H9 (cell line): ENCODE measurements around the gene DNAJC5. TPM values are rescaled to one million over a fixed set of nuclear protein-coding genes. Genes with fewer than 3 reads are reported as not detected.

Source experiments
- DNase-seq: peaks from one replicate; pipeline ENCODE4 v3.0.0-alpha.2; 2017
- H2AFZ ChIP-seq: one replicate; pipeline ENCODE4 v1.6.1; 2013; ENCODE audit warnings: mild to moderate bottlenecking, low read length, control low read depth, moderate library complexity
- H2AK5ac ChIP-seq: 2 replicates; pipeline ENCODE4 v1.6.1; 2013; ENCODE audit warnings: low read length, control low read depth, mixed read lengths; ENCODE audit not compliant: insufficient read length
- H2BK120ac ChIP-seq: one replicate; pipeline ENCODE4 v1.6.1; 2013; ENCODE audit warnings: low read depth, mild to moderate bottlenecking, low read length, control low read depth, inconsistent platforms; ENCODE audit not compliant: poor library complexity, severe bottlenecking
- H2BK12ac ChIP-seq: 2 replicates; pipeline ENCODE4 v1.6.1; 2013; ENCODE audit warnings: low read length, control low read depth, mixed read lengths, low read depth; ENCODE audit not compliant: insufficient read length
- H2BK15ac ChIP-seq: 2 replicates; pipeline ENCODE4 v1.6.1; 2013; ENCODE audit warnings: low read depth, low read length, control low read depth
- H2BK20ac ChIP-seq: one replicate; pipeline ENCODE4 v1.6.1; 2013; ENCODE audit warnings: low read depth, mild to moderate bottlenecking, low read length, control low read depth, inconsistent platforms; ENCODE audit not compliant: poor library complexity, severe bottlenecking
- H2BK5ac ChIP-seq: 2 replicates; pipeline ENCODE4 v1.6.1; 2013; ENCODE audit warnings: low read length, control low read depth, mixed read lengths; ENCODE audit not compliant: insufficient read length
- H3K14ac ChIP-seq: 2 replicates; pipeline ENCODE4 v1.6.1; 2013; ENCODE audit warnings: low read length, control low read depth; ENCODE audit not compliant: insufficient read depth
- H3K18ac ChIP-seq: 2 replicates; pipeline ENCODE4 v1.6.1; 2013; ENCODE audit warnings: low read depth, mild to moderate bottlenecking, mixed read lengths, low read length, control low read depth; ENCODE audit not compliant: insufficient read length
- H3K23ac ChIP-seq: 2 replicates; pipeline ENCODE4 v1.6.1; 2013; ENCODE audit warnings: low read length, control low read depth, mixed read lengths, low read depth; ENCODE audit not compliant: insufficient read length
- H3K23me2 ChIP-seq: 2 replicates; pipeline ENCODE4 v1.6.1; 2013; ENCODE audit warnings: low read depth, mild to moderate bottlenecking, mixed read lengths, low read length, control low read depth; ENCODE audit not compliant: insufficient read length, poor library complexity, severe bottlenecking
- H3K27ac ChIP-seq: 2 replicates; pipeline ENCODE4 v1.5.1; 2013; ENCODE audit warnings: low read length, control low read depth, mixed read lengths, low read depth; ENCODE audit not compliant: insufficient read length
- H3K27me3 ChIP-seq: 2 replicates; pipeline ENCODE4 v1.6.1; 2013; ENCODE audit warnings: low read length, control low read depth, inconsistent platforms; ENCODE audit not compliant: insufficient read depth
- H3K4ac ChIP-seq: 2 replicates; pipeline ENCODE4 v1.6.1; 2013; ENCODE audit warnings: low read depth, mild to moderate bottlenecking, control low read depth, inconsistent platforms, low read length, moderate library complexity
- H3K4me1 ChIP-seq: 2 replicates; pipeline ENCODE4 v1.6.1; 2013; ENCODE audit warnings: low read length, control low read depth, inconsistent platforms; ENCODE audit not compliant: insufficient read depth
- H3K4me2 ChIP-seq: 2 replicates; pipeline ENCODE4 v1.6.1; 2013; ENCODE audit warnings: low read length, control low read depth, mixed read lengths; ENCODE audit not compliant: insufficient read length, insufficient read depth
- H3K56ac ChIP-seq: 2 replicates; pipeline ENCODE4 v1.6.1; 2013; ENCODE audit warnings: low read depth, mild to moderate bottlenecking, mixed read lengths, low read length, control low read depth; ENCODE audit not compliant: insufficient read length
- H3K79me1 ChIP-seq: 2 replicates; pipeline ENCODE4 v1.6.1; 2013; ENCODE audit warnings: low read depth, mild to moderate bottlenecking, moderate library complexity, low read length, control low read depth, inconsistent platforms; ENCODE audit not compliant: insufficient read depth, poor library complexity, severe bottlenecking
- H3K79me2 ChIP-seq: 2 replicates; pipeline ENCODE4 v1.6.1; 2013; ENCODE audit warnings: low read length, control low read depth, inconsistent platforms; ENCODE audit not compliant: insufficient read depth
- H3K9ac ChIP-seq: 2 replicates; pipeline ENCODE4 v1.6.1; 2013; ENCODE audit warnings: low read length, control low read depth, mixed read lengths; ENCODE audit not compliant: insufficient read length; ENCODE audit errors: extremely low read depth
- H3K9me3 ChIP-seq: one replicate; pipeline ENCODE4 v1.6.1; 2013; ENCODE audit warnings: low read depth, low read length, inconsistent platforms; ENCODE audit not compliant: control insufficient read depth
- H3T11ph ChIP-seq: one replicate; pipeline ENCODE4 v1.6.1; 2013; ENCODE audit warnings: mild to moderate bottlenecking, low read length, control low read depth, inconsistent platforms
- H4K20me1 ChIP-seq: one replicate; pipeline ENCODE4 v1.6.1; 2013; ENCODE audit not compliant: control insufficient read depth, insufficient read length, insufficient read depth
- H4K5ac ChIP-seq: 2 replicates; pipeline ENCODE4 v1.6.1; 2013; ENCODE audit warnings: low read depth, mild to moderate bottlenecking, mixed read lengths, low read length, control low read depth; ENCODE audit not compliant: insufficient read length
- H4K8ac ChIP-seq: replicated peaks from 2 replicates; pipeline ENCODE4 v1.6.1; 2013; ENCODE audit warnings: low read length, control low read depth, mixed read lengths, low read depth; ENCODE audit not compliant: insufficient read length
- H4K91ac ChIP-seq: 2 replicates; pipeline ENCODE4 v1.6.1; 2013; ENCODE audit warnings: low read depth, mild to moderate bottlenecking, moderate library complexity, mixed read lengths, low read length, control low read depth; ENCODE audit not compliant: insufficient read length
- H3K27ac Mint-ChIP-seq, 3 experiments: 2 replicates in 2 of 3; 3 replicates in 1 of 3; pipeline ENCODE4 v1.8.0; 2020 to 2021; ENCODE audit warnings: mixed read lengths in 3 of 3, mild to moderate bottlenecking in 1 of 3, moderate library complexity in 1 of 3
- H3K27me3 Mint-ChIP-seq: 2 replicates; pipeline ENCODE4 v1.8.0; 2021; ENCODE audit warnings: low read depth, mild to moderate bottlenecking, moderate library complexity, mixed read lengths
- H3K36me3 Mint-ChIP-seq, 3 experiments: 2 replicates in 2 of 3; 3 replicates in 1 of 3; pipeline ENCODE4 v1.8.0; 2020 to 2021; ENCODE audit warnings: low read depth in 3 of 3, mixed read lengths in 3 of 3; ENCODE audit not compliant: insufficient read depth in 1 of 3
- H3K4me1 Mint-ChIP-seq, 2 experiments: 2 replicates each; pipeline ENCODE4 v1.8.0; 2020; ENCODE audit warnings: mixed read lengths in 2 of 2
- H3K4me3 Mint-ChIP-seq, 2 experiments: 2 replicates in 1 of 2; 3 replicates in 1 of 2; pipeline ENCODE4 v1.8.0; 2020 to 2021; ENCODE audit warnings: mild to moderate bottlenecking in 2 of 2, mixed read lengths in 2 of 2, moderate library complexity in 1 of 2
- H3K9me3 Mint-ChIP-seq, 2 experiments: 2 replicates in 1 of 2; 3 replicates in 1 of 2; pipeline ENCODE4 v1.8.0; 2020; ENCODE audit warnings: mild to moderate bottlenecking in 2 of 2, mixed read lengths in 2 of 2, moderate library complexity in 1 of 2
- CTCF ChIP-seq: fragments of 200-600 bp; sonication (generic); conservative IDR thresholded peaks from 3 replicates; pipeline ENCODE4 v1.8.0; 2021; ENCODE audit warnings: antibody characterized with exemption, mild to moderate bottlenecking
- WGBS: extraction: QIAGEN DNeasy Blood & Tissue Kit; methylation state at CpG from one replicate; pipeline ENCODE4 v1.1.7; 2013; ENCODE audit warnings: missing lambda C conversion rate, low lambda C conversion rate, mixed read lengths; ENCODE audit not compliant: insufficient read length; ENCODE audit errors: extremely low coverage; 5-methylcytosine and 5-hydroxymethylcytosine counted together
- total RNA-seq: library from RNA; stranded (reverse); gene quantifications from 2 replicates; pipeline ENCODE4 v1.2.1, GENCODE V29; 2021

Gene DNAJC5
- total RNA-seq, 1 experiment from 2014 or later: 43.0 TPM

GRCh38 chr20:63890616-63891015, 4.3 kb upstream of the DNAJC5 start:
- 0 out of 7 replicates have a peak overlapping the region, but pooled peaks of 1 of the 3 experiments have one; percentile 72 for H3K27ac Mint-ChIP-seq
- H3K4me3 Mint-ChIP-seq: no peak overlapping the region
- H3K4me2 ChIP-seq: no peak overlapping the region
- no peak overlapping the region for H2AFZ ChIP-seq
- no peak overlapping the region for H3T11ph ChIP-seq
- H2BK20ac ChIP-seq: no peak overlapping the region
- H4K20me1 ChIP-seq: no peaks in the 10 kb centered on the region
- H2BK12ac ChIP-seq: no peak overlapping the region
- H3K36me3 Mint-ChIP-seq: peaks cover 1 to 45% (median 43%) of the 10 kb centered on the region in 3 experiments; a peak in 5 of 7 replicates
- no peaks in the 10 kb centered on the region for H3K9me3 ChIP-seq
- no peak overlapping the region for H3K4ac ChIP-seq
- no peaks in the 10 kb centered on the region for H3K27me3 ChIP-seq
- H4K5ac ChIP-seq: no peak overlapping the region
- no peak overlapping the region for H2BK120ac ChIP-seq
- no peaks in the 10 kb centered on the region for H3K79me2 ChIP-seq
- H3K27me3 Mint-ChIP-seq: no peaks in the 10 kb centered on the region
- H3K79me1 ChIP-seq: no peaks in the 10 kb centered on the region
- no peak overlapping the region for H2BK15ac ChIP-seq
- H4K8ac ChIP-seq: no peak overlapping the region
- H3K9ac ChIP-seq: no peak overlapping the region
- H3K14ac ChIP-seq: no peak overlapping the region
- H3K23me2 ChIP-seq: peaks cover 6% of the 10 kb centered on the region
- no peak overlapping the region for H4K91ac ChIP-seq
- no peak overlapping the region for H3K18ac ChIP-seq
- no peaks in the 10 kb centered on the region for H3K4me1 ChIP-seq
- WGBS: no CpG with 5 or more reads among the region's 7 CpGs
- H2BK5ac ChIP-seq: no peak overlapping the region
- no peak overlapping the region for H3K27ac ChIP-seq
- peaks cover 5% of the 10 kb centered on the region in 2 experiments for H3K4me1 Mint-ChIP-seq
- no peak overlapping the region for H2AK5ac ChIP-seq
- no peaks in the 10 kb centered on the region for H3K9me3 Mint-ChIP-seq
- no peak for TF ChIP-seq CTCF
- no peak overlapping the region for H3K23ac ChIP-seq
- no peak for DNase-seq
- H3K56ac ChIP-seq: no peak overlapping the region
